Esophagus squamous epithelium (tissue), 4 donors: Measurements from ENCODE around the gene COL4A2.

Experiments used
- POLR2A ChIP-seq, 4 donors: fragments of 450-650 bp; IDR thresholded peaks; one replicate each; pipeline ENCODE4 v1.6.1; 2017; ENCODE audit warnings: antibody characterized with exemption in 4 of 4, mild to moderate bottlenecking in 4 of 4, moderate library complexity in 3 of 4
- TF ChIP-seq, protein P1 (sequence below), 6 experiments: fragments of 450-650 bp in 4 of 6; fragments of 200-600 bp in 2 of 6; sonication (generic) in 2 of 6; IDR thresholded peaks; one replicate each; pipeline ENCODE4 v1.5.1; 2016 to 2019; ENCODE audit warnings: antibody characterized with exemption in 6 of 6, mild to moderate bottlenecking in 4 of 6, moderate library complexity in 4 of 6

GRCh38 chr13:110519046-110519445 lies 212.0 kb downstream of the COL4A2 start:
- no peak for TF ChIP-seq POLR2A (IDR thresholded peaks at IDR 0.05)
- TF ChIP-seq, protein P1, sequence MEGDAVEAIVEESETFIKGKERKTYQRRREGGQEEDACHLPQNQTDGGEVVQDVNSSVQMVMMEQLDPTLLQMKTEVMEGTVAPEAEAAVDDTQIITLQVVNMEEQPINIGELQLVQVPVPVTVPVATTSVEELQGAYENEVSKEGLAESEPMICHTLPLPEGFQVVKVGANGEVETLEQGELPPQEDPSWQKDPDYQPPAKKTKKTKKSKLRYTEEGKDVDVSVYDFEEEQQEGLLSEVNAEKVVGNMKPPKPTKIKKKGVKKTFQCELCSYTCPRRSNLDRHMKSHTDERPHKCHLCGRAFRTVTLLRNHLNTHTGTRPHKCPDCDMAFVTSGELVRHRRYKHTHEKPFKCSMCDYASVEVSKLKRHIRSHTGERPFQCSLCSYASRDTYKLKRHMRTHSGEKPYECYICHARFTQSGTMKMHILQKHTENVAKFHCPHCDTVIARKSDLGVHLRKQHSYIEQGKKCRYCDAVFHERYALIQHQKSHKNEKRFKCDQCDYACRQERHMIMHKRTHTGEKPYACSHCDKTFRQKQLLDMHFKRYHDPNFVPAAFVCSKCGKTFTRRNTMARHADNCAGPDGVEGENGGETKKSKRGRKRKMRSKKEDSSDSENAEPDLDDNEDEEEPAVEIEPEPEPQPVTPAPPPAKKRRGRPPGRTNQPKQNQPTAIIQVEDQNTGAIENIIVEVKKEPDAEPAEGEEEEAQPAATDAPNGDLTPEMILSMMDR (IDR thresholded peaks at IDR 0.05) = no peak
